GM06990 (cell line): ENCODE results near the gene DMXL1.

Source experiments
- DNase-seq: peaks from one replicate; pipeline ENCODE4 v3.0.0-alpha.2; 2011; ENCODE audit not compliant: insufficient read length; ENCODE audit errors: extremely low read depth
- H3K27me3 ChIP-seq: replicated peaks from 2 replicates; pipeline ENCODE4 v1.6.0; 2011; ENCODE audit warnings: low read length; ENCODE audit not compliant: control insufficient read depth, insufficient read depth
- H3K36me3 ChIP-seq: 2 replicates; pipeline ENCODE4 v1.5.1; 2011; ENCODE audit warnings: low read length; ENCODE audit not compliant: control insufficient read depth, insufficient read depth
- H3K4me3 ChIP-seq: replicated peaks from 2 replicates; pipeline ENCODE4 v1.5.1; 2011; ENCODE audit warnings: low read depth, mild to moderate bottlenecking, control low read depth, low read length
- CTCF ChIP-seq: IDR thresholded peaks from 2 replicates; pipeline ENCODE4 v1.5.1; 2011; ENCODE audit warnings: low read length, control low read depth, mild to moderate bottlenecking, inconsistent platforms; ENCODE audit not compliant: insufficient read depth, poor library complexity, severe bottlenecking

The DMXL1 gene

GRCh38 chr5:119275146-119275545 lies 204.3 kb downstream of the DMXL1 start:
- Histone ChIP-seq H3K36me3 (no peaks in the 10 kb centered on the region), H3K27me3 (no peaks in the 10 kb centered on the region), H3K4me3 (no peak overlapping the region; the same call in 1 of the 2 replicates)
- peak; percentile 45 for DNase-seq
- TF ChIP-seq CTCF, result no peak

- DNase-seq, result peak; percentile 56
- Histone ChIP-seq H3K36me3 (no peaks in the 10 kb centered on the region), H3K27me3 (no peaks in the 10 kb centered on the region), H3K4me3 (peak overlapping the region; percentile 8; the same call in 1 of the 2 replicates)
- TF ChIP-seq CTCF, result no peak
Measured at GRCh38 chr5:119275601-119276173, 204.8 kb downstream of the DMXL1 start.

- H3K36me3 ChIP-seq, result no peaks in the 10 kb centered on the region
- H3K27me3 ChIP-seq, result no peaks in the 10 kb centered on the region
- TF ChIP-seq CTCF, result no peak
- H3K4me3 ChIP-seq, result no peak overlapping the region
- no peak for DNase-seq
Measured at GRCh38 chr5:119276978-119277377, 206.1 kb downstream of the DMXL1 start.

- Histone ChIP-seq H3K4me3 (no peak overlapping the region), H3K36me3 (no peaks in the 10 kb centered on the region), H3K27me3 (no peaks in the 10 kb centered on the region)
- no peak for DNase-seq
- TF ChIP-seq CTCF, result no peak
Measured at GRCh38 chr5:119279093-119279492, 208.2 kb downstream of the DMXL1 start.

GRCh38 chr5:119280380-119280779 lies 209.5 kb downstream of the DMXL1 start:
- no peak for TF ChIP-seq CTCF
- Histone ChIP-seq H3K36me3 (no peaks in the 10 kb centered on the region), H3K4me3 (no peak overlapping the region), H3K27me3 (no peaks in the 10 kb centered on the region)
- DNase-seq, result no peak

GRCh38 chr5:119282628-119283027 lies 211.7 kb downstream of the DMXL1 start:
- H3K27me3 ChIP-seq, result no peaks in the 10 kb centered on the region
- no peaks in the 10 kb centered on the region for H3K36me3 ChIP-seq
- H3K4me3 ChIP-seq, result no peak overlapping the region
- TF ChIP-seq CTCF, result no peak
- no peak for DNase-seq
